Measurements from ENCODE around the gene GGACT.

Gene GGACT

DNA sequence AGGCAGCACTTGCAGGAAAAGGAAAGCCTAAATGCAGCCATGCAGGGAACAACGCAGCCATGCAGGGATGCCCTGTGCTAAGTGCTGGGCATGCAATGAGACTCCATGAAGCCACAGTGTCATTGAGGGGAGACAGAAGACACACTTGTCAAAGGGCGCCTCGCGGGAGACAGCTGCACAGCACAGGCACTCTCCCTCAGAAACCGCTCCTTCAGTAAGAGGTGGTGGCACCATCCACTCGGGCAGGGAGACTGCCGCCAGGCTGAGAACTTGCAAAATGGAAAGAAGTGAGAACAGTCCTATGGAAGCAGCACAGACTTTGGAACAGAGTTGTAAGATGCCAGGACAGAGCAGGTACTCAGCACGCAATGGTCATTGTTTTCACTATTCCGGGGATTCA, 51.1 kb downstream of the GGACT start:
- H3K27ac ChIP-seq (ENCODE audit: low read depth, low read length): no peak overlapping the region
- no peaks in the 10 kb centered on the region for H3K27me3 ChIP-seq (ENCODE audit: insufficient read depth, low read length)
- no peaks in the 10 kb centered on the region for H3K36me3 ChIP-seq (ENCODE audit: insufficient read depth, low read length)
- no peak overlapping the region for H3K4me3 ChIP-seq (ENCODE audit: low read depth, low read length)
- no peaks in the 10 kb centered on the region for H3K4me1 ChIP-seq (ENCODE audit: control insufficient read depth, insufficient read depth, low read length, unreplicated experiment)
- no peak overlapping the region for H2AFZ ChIP-seq (ENCODE audit: low read length, unreplicated experiment)
- H3K79me2 ChIP-seq (ENCODE audit: control insufficient read depth, insufficient read depth, low read length, unreplicated experiment): no peaks in the 10 kb centered on the region

DNA sequence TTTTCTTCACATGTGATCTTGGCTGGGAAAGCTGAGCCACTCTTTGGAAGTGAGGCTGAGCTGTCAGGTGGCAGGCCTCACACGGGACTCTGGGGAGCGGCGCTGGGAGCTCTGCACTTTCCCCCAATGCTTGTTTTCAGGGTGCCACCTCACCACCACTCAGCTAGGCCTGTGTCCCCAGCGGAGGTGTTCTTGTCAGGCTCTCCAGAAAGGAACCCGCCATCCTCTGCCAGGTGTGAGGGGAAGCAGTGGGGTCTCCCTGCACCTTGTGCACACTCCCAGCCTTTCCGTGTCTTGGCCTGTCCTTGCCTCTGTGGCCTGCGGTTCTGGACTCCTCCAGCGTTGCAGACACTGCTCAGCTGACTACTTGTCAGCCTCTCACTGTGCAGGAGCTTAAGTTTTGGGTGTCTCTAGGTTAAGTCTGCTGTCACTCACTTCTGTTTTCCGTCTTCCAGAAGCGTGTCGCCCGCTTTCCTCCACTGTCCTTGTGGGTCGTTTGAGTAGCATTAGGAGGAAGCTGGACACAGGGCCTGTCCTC, 51.9 kb downstream of the GGACT start:
- Histone ChIP-seq H2AFZ (ENCODE audit: low read length, unreplicated experiment) (no peak overlapping the region), H3K27ac (ENCODE audit: low read depth, low read length) (no peak overlapping the region), H3K4me3 (ENCODE audit: low read depth, low read length) (no peak overlapping the region), H3K79me2 (ENCODE audit: control insufficient read depth, insufficient read depth, low read length, unreplicated experiment) (no peaks in the 10 kb centered on the region), H3K36me3 (ENCODE audit: insufficient read depth, low read length) (no peaks in the 10 kb centered on the region), H3K27me3 (ENCODE audit: insufficient read depth, low read length) (no peaks in the 10 kb centered on the region), H3K4me1 (ENCODE audit: control insufficient read depth, insufficient read depth, low read length, unreplicated experiment) (no peaks in the 10 kb centered on the region)

DNA sequence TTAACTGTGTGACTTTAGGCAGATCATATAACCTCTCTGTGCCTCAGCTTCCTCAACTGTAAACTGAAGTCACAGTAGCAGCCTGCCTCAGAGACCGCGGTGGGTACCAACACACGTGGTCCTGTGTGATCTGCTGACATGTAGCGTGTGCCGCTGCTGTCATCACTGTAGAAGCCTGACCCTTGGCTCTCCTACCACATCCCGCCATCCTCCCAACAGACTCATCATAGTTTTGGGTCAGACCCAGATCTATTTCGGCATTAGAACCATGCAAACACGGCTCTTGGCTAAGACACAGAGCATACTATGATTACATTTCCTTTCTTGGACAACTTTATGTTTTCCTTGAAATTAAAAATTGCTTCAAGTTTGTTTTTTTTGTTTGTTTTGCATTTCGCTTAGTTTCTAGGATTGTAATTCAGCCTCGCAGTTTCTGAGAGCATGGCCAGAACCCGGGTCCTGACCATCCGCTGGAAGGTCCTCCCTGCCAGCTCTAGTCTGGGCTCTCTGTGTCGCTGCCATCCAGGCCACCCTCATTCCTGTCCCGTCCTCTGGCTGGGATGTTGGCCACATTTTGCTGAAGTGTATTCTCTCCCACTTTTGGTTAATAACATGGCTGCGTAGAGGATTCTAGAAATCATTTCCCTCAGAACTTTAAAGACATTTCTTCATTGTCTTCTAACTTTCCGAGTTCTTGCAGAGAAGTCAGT, 53.0 kb downstream of the GGACT start:
- Histone ChIP-seq H3K4me3 (ENCODE audit: low read depth, low read length) (no peak overlapping the region), H3K27me3 (ENCODE audit: insufficient read depth, low read length) (no peaks in the 10 kb centered on the region), H3K79me2 (ENCODE audit: control insufficient read depth, insufficient read depth, low read length, unreplicated experiment) (no peaks in the 10 kb centered on the region), H3K27ac (ENCODE audit: low read depth, low read length) (no peak overlapping the region), H2AFZ (ENCODE audit: low read length, unreplicated experiment) (no peak overlapping the region), H3K4me1 (ENCODE audit: control insufficient read depth, insufficient read depth, low read length, unreplicated experiment) (no peaks in the 10 kb centered on the region), H3K36me3 (ENCODE audit: insufficient read depth, low read length) (no peaks in the 10 kb centered on the region)

DNA sequence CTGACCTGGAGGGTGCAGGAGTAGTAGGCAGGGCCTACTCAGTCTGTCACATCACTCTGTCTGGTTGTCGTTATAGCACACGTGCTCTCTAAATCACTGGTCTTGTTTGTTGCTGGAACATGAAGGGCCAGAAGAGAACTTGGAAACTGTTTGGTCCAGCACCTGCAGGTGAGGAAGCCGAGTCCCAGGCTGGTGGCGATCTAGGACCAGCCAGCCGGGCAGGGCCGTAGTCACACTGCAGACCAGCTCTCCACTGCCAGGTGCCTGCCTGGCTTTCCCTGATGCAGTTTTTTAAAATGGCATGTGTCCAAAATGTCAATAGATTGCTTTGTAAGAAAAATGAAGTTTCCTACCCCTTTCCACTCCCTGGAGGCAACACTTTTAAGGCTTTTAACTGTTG, 53.7 kb downstream of the GGACT start:
- no peaks in the 10 kb centered on the region for H3K36me3 ChIP-seq (ENCODE audit: insufficient read depth, low read length)
- H3K27ac ChIP-seq (ENCODE audit: low read depth, low read length): no peak overlapping the region
- no peak overlapping the region for H3K4me3 ChIP-seq (ENCODE audit: low read depth, low read length)
- no peaks in the 10 kb centered on the region for H3K27me3 ChIP-seq (ENCODE audit: insufficient read depth, low read length)
- no peak overlapping the region for H2AFZ ChIP-seq (ENCODE audit: low read length, unreplicated experiment)
- H3K79me2 ChIP-seq (ENCODE audit: control insufficient read depth, insufficient read depth, low read length, unreplicated experiment): no peaks in the 10 kb centered on the region
- no peaks in the 10 kb centered on the region for H3K4me1 ChIP-seq (ENCODE audit: control insufficient read depth, insufficient read depth, low read length, unreplicated experiment)

DNA sequence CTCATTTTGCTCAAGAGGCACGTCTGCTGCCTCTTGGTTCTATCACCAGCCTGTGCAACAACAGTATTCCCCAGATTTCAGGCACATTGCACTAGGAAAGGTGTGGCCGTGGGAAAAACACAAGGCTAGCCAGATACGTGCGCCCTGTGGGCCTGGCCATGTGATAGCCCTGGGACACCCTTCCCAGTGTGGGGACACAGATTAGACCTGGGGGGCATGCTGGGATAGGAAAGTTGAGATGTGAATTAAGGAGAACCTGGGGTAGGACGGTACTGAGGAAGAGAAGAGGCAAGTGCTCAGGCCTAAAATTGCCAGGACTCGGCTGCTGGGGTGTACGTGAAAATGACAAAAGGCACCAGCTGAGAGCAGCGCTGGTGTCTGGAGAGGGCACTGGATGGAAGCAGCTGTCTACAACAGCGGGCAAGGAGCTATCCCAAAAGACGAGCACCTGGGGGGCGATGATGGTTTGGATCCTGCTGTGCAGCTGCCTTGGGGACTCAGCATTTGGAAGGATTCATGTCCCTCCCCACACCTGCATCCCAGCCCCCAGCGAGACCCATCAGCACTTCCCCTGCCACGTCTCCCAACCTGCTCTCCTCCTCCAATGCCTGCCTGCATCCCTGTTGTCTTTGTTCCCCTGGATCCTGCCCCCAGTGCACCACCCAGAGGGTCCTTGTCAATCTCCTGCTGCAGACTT, 54.3 kb downstream of the GGACT start:
- H3K36me3 ChIP-seq (ENCODE audit: insufficient read depth, low read length): no peaks in the 10 kb centered on the region
- no peak overlapping the region for H2AFZ ChIP-seq (ENCODE audit: low read length, unreplicated experiment)
- H3K4me1 ChIP-seq (ENCODE audit: control insufficient read depth, insufficient read depth, low read length, unreplicated experiment): no peaks in the 10 kb centered on the region
- no peaks in the 10 kb centered on the region for H3K79me2 ChIP-seq (ENCODE audit: control insufficient read depth, insufficient read depth, low read length, unreplicated experiment)
- H3K27ac ChIP-seq (ENCODE audit: low read depth, low read length): no peak overlapping the region
- H3K4me3 ChIP-seq (ENCODE audit: low read depth, low read length): no peak overlapping the region
- H3K27me3 ChIP-seq (ENCODE audit: insufficient read depth, low read length): no peaks in the 10 kb centered on the region

DNA sequence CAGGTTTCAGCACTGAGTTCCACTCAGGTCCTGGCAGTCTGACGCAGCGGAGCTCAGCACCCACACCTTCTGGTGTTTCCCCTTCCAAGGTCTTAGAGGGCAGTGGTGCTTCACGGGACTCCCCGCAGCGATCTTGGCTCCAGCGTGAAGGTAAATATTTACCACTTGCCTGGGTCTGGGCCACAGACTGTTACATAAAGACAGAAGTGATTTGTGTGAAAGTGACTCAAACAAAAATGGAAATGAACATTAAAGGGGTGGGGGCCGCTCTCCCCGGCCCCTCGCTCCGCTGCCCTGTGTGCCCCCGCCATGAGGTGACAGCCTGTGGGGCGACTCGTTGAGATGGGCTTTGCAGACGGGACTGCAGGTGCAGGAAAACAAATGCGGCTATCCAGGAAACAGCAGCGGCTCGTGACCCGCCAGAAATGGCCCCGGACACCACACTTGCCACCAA, 55.0 kb downstream of the GGACT start:
- Histone ChIP-seq H3K4me3 (ENCODE audit: low read depth, low read length) (no peak overlapping the region), H3K27me3 (ENCODE audit: insufficient read depth, low read length) (no peaks in the 10 kb centered on the region), H3K27ac (ENCODE audit: low read depth, low read length) (no peak overlapping the region), H2AFZ (ENCODE audit: low read length, unreplicated experiment) (no peak overlapping the region), H3K4me1 (ENCODE audit: control insufficient read depth, insufficient read depth, low read length, unreplicated experiment) (no peaks in the 10 kb centered on the region), H3K36me3 (ENCODE audit: insufficient read depth, low read length) (no peaks in the 10 kb centered on the region), H3K79me2 (ENCODE audit: control insufficient read depth, insufficient read depth, low read length, unreplicated experiment) (no peaks in the 10 kb centered on the region)

DNA sequence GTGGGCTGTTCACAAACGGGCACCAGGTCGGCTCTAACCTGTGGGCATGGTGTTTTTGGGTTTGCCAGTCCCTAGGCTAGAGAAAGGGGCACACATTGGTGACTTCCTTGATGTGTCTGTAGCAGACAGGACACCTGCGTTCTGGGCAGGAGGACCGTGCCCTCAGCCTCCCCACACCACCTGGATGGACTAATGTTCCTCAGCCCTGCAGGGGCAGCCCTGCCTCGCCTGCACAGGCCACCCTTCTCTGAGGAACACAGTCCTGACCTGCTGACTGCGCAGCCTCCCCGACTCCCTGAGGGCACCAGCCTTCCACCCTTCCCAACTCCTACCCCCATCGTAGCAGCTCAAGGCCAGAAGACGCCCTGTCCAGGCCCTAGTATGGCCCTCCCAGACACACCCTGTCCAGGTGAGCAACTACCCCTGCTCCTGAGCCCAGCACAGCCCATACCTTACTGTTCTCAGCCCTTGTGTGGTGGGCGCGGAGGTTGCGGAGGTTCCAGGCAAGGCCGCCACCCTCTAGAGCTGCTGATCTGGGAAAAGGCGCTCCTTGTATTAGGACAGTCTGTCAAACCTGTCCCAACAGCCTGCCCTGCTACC, 55.7 kb downstream of the GGACT start:
- no peaks in the 10 kb centered on the region for H3K79me2 ChIP-seq (ENCODE audit: control insufficient read depth, insufficient read depth, low read length, unreplicated experiment)
- no peaks in the 10 kb centered on the region for H3K4me1 ChIP-seq (ENCODE audit: control insufficient read depth, insufficient read depth, low read length, unreplicated experiment)
- no peak overlapping the region for H2AFZ ChIP-seq (ENCODE audit: low read length, unreplicated experiment)
- H3K4me3 ChIP-seq (ENCODE audit: low read depth, low read length): no peak overlapping the region
- H3K36me3 ChIP-seq (ENCODE audit: insufficient read depth, low read length): no peaks in the 10 kb centered on the region
- no peaks in the 10 kb centered on the region for H3K27me3 ChIP-seq (ENCODE audit: insufficient read depth, low read length)
- H3K27ac ChIP-seq (ENCODE audit: low read depth, low read length): no peak overlapping the region

DNA sequence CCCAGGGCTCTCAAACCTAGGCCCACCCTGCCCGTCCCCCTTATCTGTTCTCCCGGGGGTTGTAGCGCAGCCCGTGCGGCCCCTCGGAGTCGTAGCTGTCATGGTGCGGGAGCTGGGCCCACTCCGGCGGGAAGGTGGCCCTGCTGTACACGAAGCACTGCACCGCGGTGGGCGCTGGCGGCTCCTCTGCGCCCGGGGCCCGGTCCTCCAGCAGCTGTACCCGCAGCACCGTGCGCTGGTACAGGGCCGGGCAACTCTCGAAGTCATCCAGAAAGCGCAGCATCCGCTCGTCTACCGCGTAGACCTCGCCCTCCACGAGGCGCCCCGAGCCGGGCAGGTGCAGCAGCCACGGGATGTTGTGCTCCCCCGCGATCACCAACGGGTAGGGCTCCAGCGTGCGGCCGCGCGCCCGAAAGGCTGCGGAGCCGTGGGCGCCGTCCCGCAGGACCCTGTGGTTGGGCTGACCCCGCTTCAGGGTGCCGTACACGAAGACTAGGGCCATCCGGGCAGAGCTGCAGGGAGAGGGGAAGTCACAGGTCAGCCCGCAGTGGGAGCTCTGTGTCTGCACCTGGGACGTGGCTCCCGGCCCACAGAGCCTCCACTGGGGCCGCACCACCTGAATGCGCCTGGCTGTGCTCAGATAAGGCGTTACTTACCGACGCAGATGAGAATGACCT, 56.4 kb downstream of the GGACT start:
- Histone ChIP-seq H3K4me3 (ENCODE audit: low read depth, low read length) (no peak overlapping the region), H3K79me2 (ENCODE audit: control insufficient read depth, insufficient read depth, low read length, unreplicated experiment) (no peaks in the 10 kb centered on the region), H3K4me1 (ENCODE audit: control insufficient read depth, insufficient read depth, low read length, unreplicated experiment) (no peaks in the 10 kb centered on the region), H3K27me3 (ENCODE audit: insufficient read depth, low read length) (no peaks in the 10 kb centered on the region), H2AFZ (ENCODE audit: low read length, unreplicated experiment) (no peak overlapping the region), H3K36me3 (ENCODE audit: insufficient read depth, low read length) (no peaks in the 10 kb centered on the region), H3K27ac (ENCODE audit: low read depth, low read length) (no peak overlapping the region)

DNA sequence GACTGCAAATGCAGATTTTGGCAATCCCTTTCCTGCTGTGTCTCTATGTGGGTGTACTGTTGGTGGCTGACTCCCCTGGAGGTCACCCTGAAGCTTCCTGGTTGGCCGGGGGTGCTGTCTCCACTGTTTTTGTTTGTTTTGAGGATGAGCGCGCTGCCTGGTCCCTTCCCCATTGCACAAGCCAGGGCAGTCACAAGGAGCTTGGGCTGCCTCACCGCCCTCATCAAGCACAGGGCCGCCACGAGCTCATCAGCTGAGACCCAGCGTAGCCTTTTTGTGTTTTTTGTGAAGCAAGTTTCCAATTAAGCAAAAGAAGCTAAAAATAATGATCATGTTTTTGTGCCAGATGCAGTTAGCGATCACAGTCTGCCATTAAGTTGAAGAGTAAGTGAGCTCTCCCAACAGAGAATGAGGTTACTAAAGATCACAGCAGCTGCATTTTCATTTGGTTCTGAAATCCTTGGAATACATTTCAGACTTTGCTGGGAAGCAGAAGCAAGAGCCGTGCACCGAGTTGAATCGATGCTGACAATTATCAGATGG, 57.8 kb downstream of the GGACT start:
- Histone ChIP-seq H3K4me3 (ENCODE audit: low read depth, low read length) (no peak overlapping the region), H3K36me3 (ENCODE audit: insufficient read depth, low read length) (no peaks in the 10 kb centered on the region), H3K27me3 (ENCODE audit: insufficient read depth, low read length) (no peaks in the 10 kb centered on the region)

DNA sequence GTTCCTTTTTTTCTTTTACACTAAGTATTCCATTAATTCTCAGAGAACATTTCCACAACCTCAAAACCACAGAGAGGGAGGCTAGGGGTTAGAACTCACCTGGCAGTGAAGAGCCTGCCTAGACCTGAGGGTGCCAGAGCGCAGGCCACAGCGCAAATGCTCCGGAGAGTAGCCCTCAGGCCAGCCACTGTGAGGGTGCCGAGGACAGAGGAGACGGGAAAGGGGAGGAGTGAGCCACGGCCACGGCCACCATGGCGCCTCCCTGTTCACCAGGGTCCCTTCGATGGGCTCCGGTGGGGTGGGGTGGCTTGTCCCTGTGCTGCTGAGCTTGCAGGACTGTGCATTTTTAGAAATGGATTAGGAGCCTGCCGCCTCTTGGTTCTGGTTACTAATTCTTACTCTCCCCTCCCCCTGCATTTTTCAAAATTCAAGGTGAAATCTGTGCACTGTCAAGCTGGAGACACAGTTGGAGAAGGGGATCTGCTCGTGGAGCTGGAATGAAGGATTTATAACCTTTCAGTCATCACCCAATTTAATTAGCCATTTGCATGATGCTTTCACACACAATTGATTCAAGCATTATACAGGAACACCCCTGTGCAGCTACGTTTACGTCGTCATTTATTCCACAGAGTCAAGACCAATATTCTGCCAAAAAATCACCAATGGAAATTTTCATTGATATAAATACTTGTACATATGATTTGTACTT, 58.8 kb downstream of the GGACT start:
- H3K27me3 ChIP-seq (ENCODE audit: insufficient read depth, low read length): no peaks in the 10 kb centered on the region
- no peak overlapping the region for H3K27ac ChIP-seq (ENCODE audit: low read depth, low read length)

More for the DNA sequence above, 57.8 kb downstream of the GGACT start:
- Histone ChIP-seq H3K4me1 (ENCODE audit: control insufficient read depth, insufficient read depth, low read length, unreplicated experiment) (no peaks in the 10 kb centered on the region), H3K79me2 (ENCODE audit: control insufficient read depth, insufficient read depth, low read length, unreplicated experiment) (no peaks in the 10 kb centered on the region), H3K27ac (ENCODE audit: low read depth, low read length) (no peak overlapping the region), H2AFZ (ENCODE audit: low read length, unreplicated experiment) (no peak overlapping the region)

More for the DNA sequence above, 58.8 kb downstream of the GGACT start:
- no peak overlapping the region for H3K4me3 ChIP-seq (ENCODE audit: low read depth, low read length)
- H3K36me3 ChIP-seq (ENCODE audit: insufficient read depth, low read length): no peaks in the 10 kb centered on the region
- no peak overlapping the region for H2AFZ ChIP-seq (ENCODE audit: low read length, unreplicated experiment)
- H3K79me2 ChIP-seq (ENCODE audit: control insufficient read depth, insufficient read depth, low read length, unreplicated experiment): no peaks in the 10 kb centered on the region
- no peaks in the 10 kb centered on the region for H3K4me1 ChIP-seq (ENCODE audit: control insufficient read depth, insufficient read depth, low read length, unreplicated experiment)
